OCI-LY3 (cell line): ENCODE measurements around the gene CCDC69.

Experiments used
- H2AFZ ChIP-seq: fragments of 200-600, 300-600 bp; shearing (Covaris generic); 2 replicates; pipeline ENCODE4 v1.6.0; 2014; ENCODE audit warnings: antibody characterized with exemption, low read depth, low read length
- H3K27ac ChIP-seq: fragments of 200-600, 300-600 bp; sonication (generic); 2 replicates; pipeline ENCODE4 v1.5.1; 2014; ENCODE audit warnings: mild to moderate bottlenecking, low read length, moderate library complexity, mixed read lengths
- H3K27me3 ChIP-seq: fragments of 200-600, 300-600 bp; sonication (generic); 2 replicates; pipeline ENCODE4 v1.6.1; 2014; ENCODE audit warnings: low read depth, low read length, mixed read lengths
- H3K36me3 ChIP-seq: fragments of 200-600, 300-600 bp; sonication (generic); replicated peaks from 2 replicates; pipeline ENCODE3; 2014; ENCODE audit warnings: low read depth, low read length, mixed read lengths
- H3K4me1 ChIP-seq: fragments of 300-600, 200-600 bp; sonication (generic); 2 replicates; pipeline ENCODE4 v1.6.1; 2014; ENCODE audit warnings: low read length, mixed read lengths
- H3K4me2 ChIP-seq: fragments of 200-600, 300-600 bp; sonication (generic); 2 replicates; pipeline ENCODE4 v1.6.1; 2014; ENCODE audit warnings: low read length, mixed read lengths
- H3K4me3 ChIP-seq: fragments of 300-600, 200-600 bp; sonication (generic); 2 replicates; pipeline ENCODE4 v1.5.1; 2014; ENCODE audit warnings: antibody characterized with exemption, mild to moderate bottlenecking, low read length, moderate library complexity
- H3K79me2 ChIP-seq: fragments of 300-600, 200-600 bp; shearing (Covaris generic); 2 replicates; pipeline ENCODE4 v1.6.1; 2014; ENCODE audit warnings: mild to moderate bottlenecking, low read length, mixed read lengths
- H3K9ac ChIP-seq: fragments of 300-600, 200-600 bp; shearing (Covaris generic); 2 replicates; pipeline ENCODE4 v1.6.0; 2014; ENCODE audit warnings: mild to moderate bottlenecking, low read length, moderate library complexity
- H3K9me3 ChIP-seq: fragments of 200-600, 300-600 bp; shearing (Covaris generic); 2 replicates; pipeline ENCODE4 v1.6.1; 2014; ENCODE audit warnings: low read length, mixed read lengths; ENCODE audit not compliant: insufficient read depth
- H4K20me1 ChIP-seq: fragments of 200-600, 300-600 bp; sonication (generic); 2 replicates; pipeline ENCODE4 v1.6.1; 2016; ENCODE audit warnings: low read length, mixed read lengths; ENCODE audit not compliant: insufficient read depth
- EZH2phosphoT487 ChIP-seq: fragments of 200-600 bp; shearing (Covaris generic); IDR thresholded peaks from 2 replicates; pipeline ENCODE4 v1.6.1; 2018; ENCODE audit warnings: antibody characterized with exemption, mixed run types, low read depth
- TF ChIP-seq, protein P1 (sequence below): fragments of 200-600, 300-600 bp; sonication (generic); IDR thresholded peaks from 2 replicates; pipeline ENCODE4 v1.5.1; 2014; ENCODE audit warnings: antibody characterized with exemption, low read length, low read depth

CCDC69 gene

GRCh38 chr5:151219138-151219537, 4.8 kb downstream of the CCDC69 start:
- H3K27ac ChIP-seq, result no peak overlapping the region
- peaks cover 76% of the 10 kb centered on the region for H3K79me2 ChIP-seq
- peaks cover 16% of the 10 kb centered on the region; the same call in 1 of the 2 replicates for H4K20me1 ChIP-seq
- H3K27me3 ChIP-seq, result no peaks in the 10 kb centered on the region
- peaks cover 18% of the 10 kb centered on the region for H3K36me3 ChIP-seq
- H3K9me3 ChIP-seq, result peaks cover 10% of the 10 kb centered on the region; the same call in 1 of the 2 replicates
- no peak overlapping the region for H2AFZ ChIP-seq
- no peak overlapping the region for H3K9ac ChIP-seq
- TF ChIP-seq EZH2phosphoT487, result no peak
- TF ChIP-seq, protein P1, sequence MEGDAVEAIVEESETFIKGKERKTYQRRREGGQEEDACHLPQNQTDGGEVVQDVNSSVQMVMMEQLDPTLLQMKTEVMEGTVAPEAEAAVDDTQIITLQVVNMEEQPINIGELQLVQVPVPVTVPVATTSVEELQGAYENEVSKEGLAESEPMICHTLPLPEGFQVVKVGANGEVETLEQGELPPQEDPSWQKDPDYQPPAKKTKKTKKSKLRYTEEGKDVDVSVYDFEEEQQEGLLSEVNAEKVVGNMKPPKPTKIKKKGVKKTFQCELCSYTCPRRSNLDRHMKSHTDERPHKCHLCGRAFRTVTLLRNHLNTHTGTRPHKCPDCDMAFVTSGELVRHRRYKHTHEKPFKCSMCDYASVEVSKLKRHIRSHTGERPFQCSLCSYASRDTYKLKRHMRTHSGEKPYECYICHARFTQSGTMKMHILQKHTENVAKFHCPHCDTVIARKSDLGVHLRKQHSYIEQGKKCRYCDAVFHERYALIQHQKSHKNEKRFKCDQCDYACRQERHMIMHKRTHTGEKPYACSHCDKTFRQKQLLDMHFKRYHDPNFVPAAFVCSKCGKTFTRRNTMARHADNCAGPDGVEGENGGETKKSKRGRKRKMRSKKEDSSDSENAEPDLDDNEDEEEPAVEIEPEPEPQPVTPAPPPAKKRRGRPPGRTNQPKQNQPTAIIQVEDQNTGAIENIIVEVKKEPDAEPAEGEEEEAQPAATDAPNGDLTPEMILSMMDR, result no peak
- H3K4me3 ChIP-seq, result no peak overlapping the region
- no peak overlapping the region for H3K4me2 ChIP-seq
- peaks cover 55% of the 10 kb centered on the region for H3K4me1 ChIP-seq

DNA sequence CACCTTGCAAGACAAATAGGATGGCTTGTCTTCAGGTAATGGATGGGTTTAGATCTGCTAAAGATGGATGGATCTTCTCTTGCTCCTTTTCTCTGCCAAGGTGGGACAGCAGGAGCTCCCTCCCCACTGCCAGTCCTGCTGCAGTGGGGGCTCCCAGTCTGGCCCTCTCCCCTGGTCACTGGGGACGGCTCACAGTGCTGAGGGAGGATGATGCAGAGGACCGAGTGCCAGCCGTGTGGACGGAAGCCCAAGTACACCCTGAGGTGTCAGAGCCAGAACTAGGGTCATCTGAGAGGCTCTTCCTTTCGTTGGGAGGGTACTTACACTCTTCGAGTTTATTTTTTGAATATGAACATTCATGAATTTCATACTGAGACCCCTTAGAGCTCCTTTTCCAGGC, 5.7 kb downstream of the CCDC69 start:
- Histone ChIP-seq H4K20me1 (peaks cover 16% of the 10 kb centered on the region; the same call in 1 of the 2 replicates), H3K4me2 (0 out of 2 replicates have a peak overlapping the region, but pooled peaks have one; percentile 28), H3K79me2 (peaks cover 69% of the 10 kb centered on the region), H3K4me3 (no peak overlapping the region), H3K36me3 (peaks cover 18% of the 10 kb centered on the region), H3K27me3 (no peaks in the 10 kb centered on the region), H3K9me3 (peaks cover 15% of the 10 kb centered on the region; the same call in 1 of the 2 replicates), H2AFZ (no peak overlapping the region), H3K4me1 (peaks cover 63% of the 10 kb centered on the region), H3K9ac (no peak overlapping the region), H3K27ac (no peak overlapping the region)
- TF ChIP-seq, protein P1, result no peak
- TF ChIP-seq EZH2phosphoT487, result no peak

DNA sequence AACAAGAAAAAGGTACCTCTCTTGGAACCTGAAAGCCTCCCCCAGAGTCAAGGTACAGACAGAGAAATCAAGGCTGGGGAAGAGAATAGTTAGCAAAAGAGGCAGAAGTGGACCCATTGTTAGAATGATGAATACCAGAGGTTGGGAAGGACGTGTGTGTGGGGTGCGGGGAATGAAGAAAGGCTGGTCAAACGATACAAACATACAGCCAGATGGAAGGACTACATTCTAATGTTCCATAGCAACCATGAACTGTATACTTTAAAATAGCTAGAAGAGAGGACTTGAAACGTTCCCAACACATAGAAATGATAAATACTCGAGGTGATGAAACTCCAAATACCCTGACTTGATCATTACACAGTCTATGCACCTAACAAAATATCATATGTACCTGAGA, 7.1 kb downstream of the CCDC69 start:
- H3K4me3 ChIP-seq, result no peak overlapping the region
- no peak overlapping the region for H3K27ac ChIP-seq
- H3K4me1 ChIP-seq, result peaks cover 64% of the 10 kb centered on the region
- no peak overlapping the region for H2AFZ ChIP-seq
- TF ChIP-seq, protein P1, result no peak
- TF ChIP-seq EZH2phosphoT487, result no peak
- H4K20me1 ChIP-seq, result peaks cover 12% of the 10 kb centered on the region; the same call in 1 of the 2 replicates
- H3K79me2 ChIP-seq, result peaks cover 65% of the 10 kb centered on the region
- no peaks in the 10 kb centered on the region for H3K27me3 ChIP-seq
- peaks cover 23% of the 10 kb centered on the region; the same call in 1 of the 2 replicates for H3K9me3 ChIP-seq
- H3K4me2 ChIP-seq, result no peak overlapping the region
- H3K36me3 ChIP-seq, result peaks cover 21% of the 10 kb centered on the region
- H3K9ac ChIP-seq, result no peak overlapping the region

DNA sequence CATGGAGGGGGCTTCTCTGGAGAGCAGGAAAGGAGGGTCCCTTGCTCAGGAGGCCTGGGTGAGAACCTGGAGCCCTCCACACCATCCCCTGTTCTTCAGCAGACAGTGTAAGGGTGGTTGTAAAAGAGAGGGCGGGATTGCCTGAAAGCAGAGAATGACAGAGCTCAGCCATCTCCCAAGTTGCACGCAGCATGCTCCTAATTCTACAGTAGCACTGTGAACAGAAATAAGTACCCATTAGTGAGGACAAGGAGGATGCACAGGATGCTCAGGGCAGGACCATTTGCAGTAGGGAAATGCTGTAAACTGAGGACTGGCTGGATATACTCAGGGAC, 8.4 kb downstream of the CCDC69 start:
- Histone ChIP-seq H3K9ac (0 out of 2 replicates have a peak overlapping the region, but pooled peaks have one; percentile 70), H2AFZ (no peak overlapping the region), H3K4me2 (peak overlapping the region; percentile 91), H3K9me3 (peaks cover 23% of the 10 kb centered on the region; the same call in 1 of the 2 replicates), H3K36me3 (peaks cover 13% of the 10 kb centered on the region), H3K27me3 (no peaks in the 10 kb centered on the region), H3K27ac (peak overlapping the region; percentile 99), H4K20me1 (peaks cover 10% of the 10 kb centered on the region; the same call in 1 of the 2 replicates), H3K4me1 (peaks cover 70% of the 10 kb centered on the region), H3K79me2 (peaks cover 56% of the 10 kb centered on the region), H3K4me3 (no peak overlapping the region)
- no peak for TF ChIP-seq EZH2phosphoT487
- TF ChIP-seq, protein P1, result no peak
